GM12873 (cell line): ENCODE measurements around the gene ANTXR2.

Experiments used
- TF ChIP-seq, protein P1 (sequence below): IDR thresholded peaks from 2 replicates; pipeline ENCODE4 v1.5.1; 2012; ENCODE audit warnings: low read depth, mild to moderate bottlenecking, moderate library complexity, low read length, control low read depth; ENCODE audit not compliant: insufficient read depth; ENCODE audit errors: missing control alignments

Gene ANTXR2

DNA sequence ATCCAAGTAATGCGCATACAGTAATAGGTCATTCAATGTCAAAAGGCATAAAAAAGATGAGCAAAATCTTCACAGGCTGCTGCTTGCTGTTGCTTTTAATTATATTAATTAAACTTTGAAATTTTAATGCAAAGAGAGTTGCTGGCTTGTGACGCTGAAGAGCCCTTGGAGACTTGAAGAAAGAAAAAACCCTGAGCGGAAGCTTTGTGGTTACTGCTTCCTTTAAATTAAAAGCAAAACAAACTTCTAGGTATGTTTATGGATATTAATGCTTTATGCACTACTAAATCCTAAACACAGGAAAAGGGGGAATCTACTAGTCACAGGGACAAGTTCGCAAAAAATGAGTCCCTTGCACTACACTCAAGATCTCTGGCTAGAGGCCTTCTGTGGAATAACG, 166.7 kb downstream of the ANTXR2 start:
- TF ChIP-seq, protein P1, sequence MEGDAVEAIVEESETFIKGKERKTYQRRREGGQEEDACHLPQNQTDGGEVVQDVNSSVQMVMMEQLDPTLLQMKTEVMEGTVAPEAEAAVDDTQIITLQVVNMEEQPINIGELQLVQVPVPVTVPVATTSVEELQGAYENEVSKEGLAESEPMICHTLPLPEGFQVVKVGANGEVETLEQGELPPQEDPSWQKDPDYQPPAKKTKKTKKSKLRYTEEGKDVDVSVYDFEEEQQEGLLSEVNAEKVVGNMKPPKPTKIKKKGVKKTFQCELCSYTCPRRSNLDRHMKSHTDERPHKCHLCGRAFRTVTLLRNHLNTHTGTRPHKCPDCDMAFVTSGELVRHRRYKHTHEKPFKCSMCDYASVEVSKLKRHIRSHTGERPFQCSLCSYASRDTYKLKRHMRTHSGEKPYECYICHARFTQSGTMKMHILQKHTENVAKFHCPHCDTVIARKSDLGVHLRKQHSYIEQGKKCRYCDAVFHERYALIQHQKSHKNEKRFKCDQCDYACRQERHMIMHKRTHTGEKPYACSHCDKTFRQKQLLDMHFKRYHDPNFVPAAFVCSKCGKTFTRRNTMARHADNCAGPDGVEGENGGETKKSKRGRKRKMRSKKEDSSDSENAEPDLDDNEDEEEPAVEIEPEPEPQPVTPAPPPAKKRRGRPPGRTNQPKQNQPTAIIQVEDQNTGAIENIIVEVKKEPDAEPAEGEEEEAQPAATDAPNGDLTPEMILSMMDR = no peak

DNA sequence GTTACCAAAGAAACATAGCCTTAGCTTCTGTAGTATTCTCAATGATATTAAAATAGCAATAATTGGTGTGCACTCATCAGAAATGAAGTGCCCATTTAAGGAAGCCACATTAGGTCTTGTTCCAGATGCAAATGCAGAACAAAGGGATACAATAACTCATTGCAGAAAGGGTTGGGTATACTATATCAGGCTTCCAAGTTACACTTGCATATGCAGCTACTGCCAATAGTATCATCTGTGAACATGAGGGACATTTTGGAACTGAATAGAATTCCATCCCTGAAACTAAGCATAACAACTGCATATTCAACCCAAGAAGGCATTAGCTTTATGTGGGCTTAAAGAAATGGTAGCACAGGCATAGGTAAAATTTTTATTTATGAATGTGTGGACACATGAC, 167.8 kb downstream of the ANTXR2 start:
- TF ChIP-seq, protein P1 = no peak

DNA sequence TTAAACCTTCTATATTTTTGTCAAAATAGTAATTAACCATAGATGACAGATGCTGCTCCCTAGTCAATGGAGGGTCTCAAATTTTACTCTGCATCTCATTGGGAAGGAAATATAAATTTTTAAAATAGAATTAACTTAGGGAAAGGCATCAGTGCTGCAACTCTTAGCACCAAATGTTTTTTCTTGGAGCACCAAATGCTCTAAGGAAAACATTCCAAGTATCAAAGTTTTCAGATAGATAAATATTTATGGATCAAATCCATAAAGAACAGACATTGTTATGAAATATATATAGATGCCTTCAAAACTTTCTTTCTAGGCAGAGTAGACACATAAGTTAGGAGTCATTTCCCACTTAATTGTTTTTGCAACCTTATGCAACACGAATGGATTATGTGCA, 168.7 kb downstream of the ANTXR2 start:
- TF ChIP-seq, protein P1 = no peak

DNA sequence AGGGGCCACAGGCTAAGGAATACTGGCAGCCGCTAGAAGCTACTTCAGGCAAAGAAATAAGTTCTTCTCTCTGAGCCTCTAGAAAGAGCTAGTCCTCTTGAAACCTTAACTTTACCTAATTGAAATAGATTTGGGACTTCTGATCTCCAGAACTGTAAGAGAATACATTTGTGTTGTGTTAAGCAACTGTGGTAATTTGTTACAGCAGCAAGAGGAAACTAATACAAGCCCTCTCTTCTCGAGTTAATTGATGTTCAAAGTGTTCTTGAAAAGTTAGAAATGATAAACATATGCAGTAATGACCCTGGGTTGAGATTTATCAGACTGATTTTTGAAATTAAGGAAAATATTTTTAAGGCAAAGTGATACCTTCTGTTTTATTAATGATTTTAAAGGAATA, 172.8 kb downstream of the ANTXR2 start:
- TF ChIP-seq, protein P1 = no peak

DNA sequence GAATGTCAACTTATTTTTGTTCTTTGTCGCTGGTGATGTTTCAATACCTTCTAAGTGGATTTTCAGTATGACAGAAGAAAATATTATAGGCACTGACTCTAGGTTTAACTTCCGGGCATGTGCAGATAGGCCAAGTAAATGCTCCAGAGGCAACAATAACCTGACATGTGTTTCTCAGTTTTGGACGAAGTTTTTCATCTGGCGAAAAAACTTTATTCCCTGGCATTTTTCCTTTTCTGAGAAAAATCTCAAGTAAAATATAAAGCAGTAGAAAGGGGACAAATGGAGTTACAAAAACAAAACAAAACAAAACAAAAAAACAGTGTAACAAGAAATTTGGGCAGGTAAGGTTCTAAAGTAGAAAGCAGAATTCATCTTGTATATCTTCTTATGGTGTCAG, 173.5 kb downstream of the ANTXR2 start:
- TF ChIP-seq, protein P1 = no peak

DNA sequence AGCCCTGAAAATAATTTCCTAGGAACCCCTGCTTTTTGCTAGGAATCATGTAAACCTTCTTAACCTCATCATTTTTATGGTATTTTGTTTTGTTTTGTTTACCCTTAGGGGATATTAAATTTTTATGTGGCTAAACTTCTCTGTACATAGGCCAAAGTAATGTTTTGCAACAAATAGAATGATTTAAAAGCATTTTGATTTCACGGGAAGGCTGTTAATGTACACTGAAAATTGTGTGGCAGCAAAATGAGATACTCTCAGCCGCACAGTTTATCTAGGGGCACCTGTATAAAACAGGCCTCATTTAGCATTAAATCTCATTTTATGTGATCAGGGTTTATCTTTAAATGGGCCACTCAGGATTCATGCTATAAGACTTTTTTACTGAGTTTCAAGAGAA, 175.0 kb downstream of the ANTXR2 start:
- TF ChIP-seq, protein P1 = no peak

DNA sequence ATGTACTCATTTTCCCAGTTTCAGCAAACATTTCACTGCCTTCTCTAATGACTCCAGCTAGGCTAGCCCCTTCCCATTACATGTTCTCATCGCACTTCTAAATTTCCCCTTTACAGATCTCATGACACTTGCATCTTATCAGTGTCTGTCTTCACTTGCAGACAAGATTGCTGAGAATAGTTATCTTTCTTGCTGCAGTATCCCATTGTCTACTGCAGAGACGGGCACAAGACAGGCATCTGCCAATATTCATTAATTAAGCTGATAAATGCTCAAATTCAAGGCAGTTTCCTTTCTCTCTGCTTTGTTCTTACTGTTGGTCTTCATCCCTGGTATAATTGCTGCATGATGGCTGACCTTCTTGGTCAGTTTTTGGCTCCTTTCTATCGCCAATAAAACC, 175.9 kb downstream of the ANTXR2 start:
- TF ChIP-seq, protein P1 = no peak

DNA sequence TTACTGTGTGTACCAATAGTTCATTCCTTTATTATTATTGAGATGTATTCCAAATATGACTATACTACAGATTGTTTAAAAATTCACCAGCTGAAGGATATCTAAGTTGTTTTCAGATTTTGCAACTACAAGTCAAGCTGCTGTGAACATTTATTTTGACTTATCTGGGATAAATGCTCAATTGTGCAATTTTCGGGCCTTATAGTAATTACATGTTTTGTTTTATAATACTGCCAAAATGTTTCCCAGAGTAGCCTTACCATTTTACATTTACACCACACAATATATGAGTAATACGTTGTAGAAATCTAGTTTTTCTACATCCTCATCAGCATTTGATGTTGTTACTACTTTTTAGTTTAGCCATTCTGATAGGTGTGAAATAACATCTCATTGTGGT, 179.6 kb downstream of the ANTXR2 start:
- TF ChIP-seq, protein P1 = no peak
